GM18505 (cell line): ENCODE data around the gene NDUFAF8.

Experiments
- ATAC-seq: cut with Tn5 transposase; IDR thresholded peaks from one replicate; pipeline ENCODE4 v1.9.1; 2021; ENCODE audit not compliant: unreplicated experiment
- POLR2A ChIP-seq: IDR thresholded peaks from 4 replicates; pipeline ENCODE4 v1.6.1; 2011; ENCODE audit warnings: borderline replicate concordance; ENCODE audit not compliant: insufficient read depth, insufficient read length; ENCODE audit errors: extremely low read depth

Gene NDUFAF8

DNA sequence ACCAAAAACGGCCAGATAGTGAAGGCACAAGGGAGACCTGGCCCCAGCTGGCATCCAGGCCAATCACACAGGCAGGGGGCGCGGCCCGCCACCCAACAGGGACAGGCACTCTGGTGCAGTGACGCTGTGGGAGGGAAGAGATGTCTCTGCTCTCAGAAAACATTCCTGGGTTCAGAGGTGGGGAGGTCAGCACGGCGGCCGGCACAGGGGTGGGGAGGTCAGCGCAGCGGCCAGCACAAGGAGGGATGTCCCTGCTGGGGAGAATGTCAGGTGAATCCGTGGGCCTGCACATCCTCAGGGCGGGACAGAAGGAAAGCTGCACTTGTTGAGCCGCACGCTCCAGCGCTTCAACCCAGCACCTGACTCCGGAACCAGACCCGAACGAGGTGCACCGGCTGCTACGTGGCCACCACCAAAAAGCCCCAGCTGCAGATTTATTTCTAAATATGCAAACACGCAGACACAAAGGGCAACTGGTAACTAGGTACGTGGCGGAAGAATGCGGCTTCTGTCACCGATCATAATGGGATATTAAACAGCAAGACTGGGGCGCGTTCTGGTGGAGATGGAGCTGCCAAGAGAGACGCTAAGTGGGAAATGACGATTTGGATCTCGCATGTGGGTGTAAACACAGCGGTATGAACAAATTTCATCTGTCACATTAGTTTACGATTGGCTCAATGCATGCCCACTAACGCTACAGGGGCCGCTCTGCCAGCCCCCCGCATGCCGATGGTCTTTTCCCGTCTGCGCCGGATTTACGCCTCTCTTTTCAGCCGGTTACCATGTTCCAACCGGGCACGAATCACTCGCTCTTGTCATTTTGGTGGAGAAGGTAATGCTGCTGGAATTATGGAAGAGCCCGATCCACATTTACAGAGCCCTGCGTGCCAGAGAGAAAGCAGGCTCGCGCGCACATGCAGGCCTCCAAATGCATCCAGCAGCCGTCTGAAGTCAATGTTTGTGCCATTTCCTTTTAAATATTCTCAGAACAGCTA is 40.5 kb downstream of the NDUFAF8 start:
- TF ChIP-seq POLR2A = no peak
- no peak for ATAC-seq

DNA sequence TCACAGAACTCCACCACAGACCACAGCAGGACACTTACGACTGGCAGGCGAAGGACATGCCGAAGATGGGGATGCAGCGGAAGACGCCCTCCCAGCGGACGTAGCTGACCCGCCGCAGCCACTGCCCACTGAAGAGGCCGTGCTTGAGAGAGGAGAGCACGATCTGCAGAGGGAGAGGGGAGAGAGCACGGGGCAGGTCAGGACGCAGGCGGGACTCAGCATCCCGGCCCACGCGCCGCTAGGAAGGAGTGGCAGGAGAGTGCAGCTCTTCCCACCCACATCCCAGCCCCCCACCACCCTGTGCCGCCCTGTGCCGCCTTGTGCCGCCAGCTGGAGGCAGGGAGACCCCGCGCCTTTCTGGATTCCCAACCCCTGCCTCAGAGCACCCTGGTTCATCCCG is 41.5 kb downstream of the NDUFAF8 start:
- no peak for ATAC-seq
- no peak for TF ChIP-seq POLR2A

DNA sequence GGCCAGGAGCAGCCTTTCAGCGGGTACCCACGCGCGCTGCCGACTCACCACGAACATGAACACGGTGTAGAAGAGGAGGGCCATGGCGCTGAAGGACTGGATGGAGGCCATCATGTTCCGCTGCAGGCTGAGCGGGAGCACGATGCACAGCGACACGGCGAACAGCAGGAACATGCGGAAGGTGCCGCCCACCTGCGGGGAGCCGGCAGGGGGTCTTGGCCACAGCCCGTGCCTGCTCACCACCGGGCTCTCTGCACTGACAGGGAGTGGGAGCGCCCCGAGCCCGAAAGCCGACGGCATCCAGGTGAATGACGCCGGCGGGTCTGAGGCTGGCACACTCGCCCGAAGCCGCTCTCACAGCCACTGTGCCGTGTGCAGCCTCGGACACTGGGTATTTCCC is 43.0 kb downstream of the NDUFAF8 start:
- no peak for TF ChIP-seq POLR2A
- no peak for ATAC-seq

DNA sequence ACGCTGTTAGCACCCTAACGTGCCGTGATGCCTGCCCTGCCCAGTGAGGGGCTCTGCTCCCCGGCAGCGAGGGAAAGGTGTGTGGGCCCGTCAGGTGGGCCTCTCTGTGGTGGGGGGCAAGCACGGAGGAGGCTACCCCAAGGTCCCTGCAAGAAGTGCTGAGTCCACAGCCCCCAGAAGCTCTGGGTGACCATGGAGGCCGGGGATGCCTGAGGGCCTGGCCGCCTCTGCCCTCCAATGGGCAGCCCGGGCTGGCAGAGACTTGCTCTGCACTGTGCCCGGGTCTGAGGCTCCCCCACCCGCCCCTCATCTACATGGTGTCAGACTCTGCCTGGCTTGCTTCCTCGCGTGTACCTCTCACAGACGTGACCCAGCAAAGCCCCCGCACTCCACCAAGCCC is 43.8 kb downstream of the NDUFAF8 start:
- no peak for TF ChIP-seq POLR2A
- ATAC-seq = no peak

DNA sequence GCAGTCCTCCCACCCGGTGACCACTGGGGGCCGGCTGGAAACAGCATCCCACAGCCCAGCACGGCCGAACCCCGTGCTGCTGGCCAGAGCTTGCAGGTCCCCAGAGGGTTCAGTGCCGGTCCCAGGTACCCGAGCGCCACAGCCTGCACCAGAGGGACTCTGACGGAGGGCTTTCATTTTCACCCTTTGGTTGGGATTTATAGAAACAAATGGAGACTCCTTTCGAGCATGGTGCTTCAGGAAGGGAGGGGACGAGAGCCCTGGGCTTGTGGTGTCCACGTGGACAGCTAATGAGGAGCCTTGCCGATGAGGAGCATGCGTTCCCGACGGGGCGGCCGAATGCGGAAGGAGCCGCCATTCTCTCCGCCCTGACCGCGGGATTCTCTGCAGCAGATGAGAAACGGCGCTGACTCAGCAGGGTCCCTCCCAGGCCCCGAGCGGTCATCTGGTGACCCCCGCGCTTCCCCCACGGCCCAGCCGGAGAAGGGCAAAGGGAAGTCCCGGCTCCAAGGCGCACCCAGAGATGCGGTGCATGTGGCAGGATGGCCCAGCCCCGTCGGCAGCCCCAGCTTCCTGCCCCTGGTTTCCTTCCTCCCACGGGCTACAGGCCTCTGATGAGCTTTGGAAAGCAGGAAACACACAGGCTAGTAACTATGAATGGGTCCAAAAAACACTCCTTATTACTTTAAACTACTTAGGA is 46.2 kb downstream of the NDUFAF8 start:
- ATAC-seq = no peak
- peak; percentile 63 for TF ChIP-seq POLR2A

DNA sequence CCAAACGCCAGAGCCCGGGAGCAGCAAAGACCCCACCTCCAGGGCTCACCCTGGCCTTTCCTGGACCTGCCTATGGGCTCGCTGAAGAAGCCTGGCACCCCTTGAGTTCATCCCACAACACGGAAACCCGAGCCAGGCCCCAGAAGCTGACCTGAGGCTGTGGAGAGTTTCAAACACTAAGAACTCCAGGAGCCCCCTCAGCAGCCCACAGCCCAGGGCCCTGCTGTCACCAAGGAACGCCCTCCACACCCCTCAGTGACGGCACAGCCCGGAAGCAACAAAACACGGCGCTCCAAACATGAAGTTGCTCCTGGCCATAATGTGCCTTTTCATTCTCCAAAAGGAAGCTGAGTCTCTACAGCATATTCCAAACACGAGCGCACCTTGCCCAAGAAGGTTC is 46.8 kb downstream of the NDUFAF8 start:
- no peak for ATAC-seq

DNA sequence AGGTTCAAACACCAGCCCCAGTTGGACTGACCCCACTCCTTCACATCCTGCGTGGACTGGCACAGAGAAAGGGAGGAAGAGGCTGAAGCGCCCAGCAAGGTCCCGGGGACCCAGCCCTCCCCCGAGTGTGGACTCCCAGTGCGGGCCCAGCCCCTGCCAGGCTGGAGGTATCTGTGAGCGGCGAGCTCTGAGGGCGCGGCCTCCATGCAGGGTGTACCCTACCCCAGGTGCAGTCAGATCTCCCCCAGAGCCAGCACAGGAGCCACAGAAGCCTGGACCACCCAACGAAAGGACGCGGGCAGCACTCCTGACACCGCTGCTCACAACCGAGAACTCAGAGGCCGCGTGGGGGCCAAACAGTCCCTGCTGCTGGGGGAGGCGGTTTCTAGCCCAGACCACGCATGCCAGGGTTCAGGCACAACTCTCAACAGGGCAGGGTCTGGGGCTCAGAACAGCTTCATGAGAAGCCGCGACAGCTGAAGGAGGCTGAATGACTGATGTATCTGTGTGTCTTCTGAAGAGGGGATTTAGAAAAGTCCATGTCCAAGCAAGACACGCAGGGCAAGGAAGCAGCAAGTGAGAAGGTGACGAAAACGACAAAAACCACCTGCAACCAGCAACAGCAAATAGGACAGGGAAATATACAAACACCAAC is 47.5 kb downstream of the NDUFAF8 start:
- no peak for ATAC-seq
- no peak for TF ChIP-seq POLR2A

More for the DNA sequence above, 46.8 kb downstream of the NDUFAF8 start:
- no peak for TF ChIP-seq POLR2A

DNA sequence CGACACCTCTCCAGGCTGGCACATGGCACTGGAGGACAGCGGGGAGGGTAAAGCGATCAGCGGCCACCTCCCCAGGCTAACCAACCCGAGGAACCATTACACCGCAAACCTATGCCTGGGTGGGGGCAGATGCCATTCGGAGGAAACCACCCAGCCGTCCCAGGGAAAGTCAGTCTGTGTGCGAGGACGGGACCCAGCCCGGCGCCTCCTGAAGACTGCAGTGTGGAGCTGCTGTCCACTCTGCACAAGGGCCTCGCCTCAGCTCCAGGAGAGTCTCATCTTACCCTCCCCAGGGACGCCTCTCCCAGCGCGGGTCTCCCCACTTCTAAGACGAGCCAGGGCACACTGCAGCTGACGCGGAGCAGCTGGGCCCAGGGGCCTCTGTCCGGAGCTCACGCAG is 48.0 kb downstream of the NDUFAF8 start:
- no peak for ATAC-seq
- no peak for TF ChIP-seq POLR2A

DNA sequence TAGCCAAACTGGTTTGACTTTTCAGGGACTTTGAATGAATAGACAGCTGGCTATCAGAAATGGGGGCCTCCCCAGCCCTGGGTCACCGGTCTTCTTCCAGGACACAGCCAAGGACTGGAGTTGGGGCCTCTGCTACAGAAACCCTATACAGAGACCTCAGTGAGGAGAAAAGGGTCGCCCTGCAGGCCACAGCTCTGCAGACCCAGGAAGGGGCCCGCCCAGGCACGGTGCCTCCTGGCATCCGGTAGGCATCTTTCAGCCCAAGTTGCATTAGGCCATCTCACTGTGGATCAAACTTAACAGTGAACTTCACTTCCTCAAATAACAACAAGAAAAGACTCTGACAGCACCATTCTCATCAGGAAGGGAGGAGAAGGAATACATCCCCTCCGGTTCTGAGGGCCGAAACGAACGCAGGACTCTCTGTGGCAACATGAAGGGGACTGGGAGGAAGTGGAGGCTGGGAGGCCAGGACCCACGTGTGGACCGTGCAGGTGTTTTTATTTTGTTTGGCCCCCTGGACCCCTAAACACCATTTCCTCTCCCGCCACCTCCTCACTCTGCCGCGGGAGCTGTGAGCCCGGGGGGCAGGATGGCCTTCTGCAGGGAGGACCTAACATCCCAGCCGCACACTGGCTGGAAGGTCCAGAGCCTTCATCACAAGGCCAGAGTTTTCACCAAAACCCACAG is 48.8 kb downstream of the NDUFAF8 start:
- no peak for ATAC-seq
- no peak for TF ChIP-seq POLR2A

DNA sequence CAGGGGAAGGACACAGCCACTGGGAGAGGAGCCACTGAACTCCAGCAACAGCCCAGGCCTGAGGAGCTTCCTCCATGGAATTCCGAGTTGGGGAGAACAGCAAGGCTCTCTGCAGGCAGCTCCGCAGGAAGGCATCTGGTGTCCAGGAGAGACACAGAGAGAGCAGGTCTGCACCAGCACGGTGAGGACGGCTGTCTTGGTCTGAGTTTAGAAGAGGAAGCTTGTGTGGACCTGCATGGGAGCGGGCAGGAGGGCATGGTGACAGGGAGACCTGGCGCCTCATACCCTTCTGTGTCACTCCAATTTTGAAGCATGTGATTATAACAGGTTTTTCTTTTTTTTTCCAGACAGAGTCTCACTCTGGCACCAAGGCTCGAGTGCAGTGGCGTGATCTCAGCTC is 49.6 kb downstream of the NDUFAF8 start:
- TF ChIP-seq POLR2A = no peak

DNA sequence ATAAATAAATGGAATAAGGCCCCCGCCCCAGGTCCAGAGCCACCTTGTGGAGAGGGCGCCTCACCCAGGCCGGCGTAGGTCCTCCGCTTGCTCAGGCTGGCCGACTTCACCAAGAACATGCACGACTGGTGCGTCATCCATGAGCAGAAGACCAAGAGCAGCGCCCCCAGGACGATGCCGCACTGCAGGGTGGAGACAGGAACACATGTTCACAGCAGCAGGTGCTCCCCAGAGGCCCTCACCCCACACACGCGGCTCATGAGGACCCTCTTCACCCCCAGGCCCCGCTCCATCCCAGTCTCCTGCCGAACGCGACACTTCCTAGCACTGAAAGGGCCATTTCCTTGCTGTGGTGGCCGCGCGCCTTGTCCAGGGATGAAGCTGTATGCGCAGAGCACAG is 50.5 kb downstream of the NDUFAF8 start:
- no peak for TF ChIP-seq POLR2A
- ATAC-seq = no peak

More for the DNA sequence above, 49.6 kb downstream of the NDUFAF8 start:
- ATAC-seq = no peak

DNA sequence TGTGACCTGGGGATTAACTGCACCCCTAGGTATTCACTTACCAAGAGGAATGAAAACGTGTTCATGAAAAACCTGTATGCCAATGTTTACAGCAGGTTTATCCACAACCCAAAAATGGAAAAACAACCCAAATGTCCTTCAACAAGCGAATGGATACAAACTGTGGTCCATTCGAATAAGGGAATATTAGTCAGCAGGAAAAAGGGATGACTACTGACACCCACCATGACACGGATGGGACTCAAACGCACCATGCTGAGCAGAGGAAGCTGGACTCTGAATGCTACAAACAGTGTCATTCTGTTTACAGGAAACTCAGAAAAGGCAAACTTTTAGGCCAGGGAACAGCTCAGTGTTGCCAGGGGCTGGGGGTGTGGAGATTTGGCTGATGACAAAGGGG is 51.1 kb downstream of the NDUFAF8 start:
- no peak for TF ChIP-seq POLR2A
- ATAC-seq = no peak
